ENCODE measurements around the gene RIT2.

Gene RIT2

DNA sequence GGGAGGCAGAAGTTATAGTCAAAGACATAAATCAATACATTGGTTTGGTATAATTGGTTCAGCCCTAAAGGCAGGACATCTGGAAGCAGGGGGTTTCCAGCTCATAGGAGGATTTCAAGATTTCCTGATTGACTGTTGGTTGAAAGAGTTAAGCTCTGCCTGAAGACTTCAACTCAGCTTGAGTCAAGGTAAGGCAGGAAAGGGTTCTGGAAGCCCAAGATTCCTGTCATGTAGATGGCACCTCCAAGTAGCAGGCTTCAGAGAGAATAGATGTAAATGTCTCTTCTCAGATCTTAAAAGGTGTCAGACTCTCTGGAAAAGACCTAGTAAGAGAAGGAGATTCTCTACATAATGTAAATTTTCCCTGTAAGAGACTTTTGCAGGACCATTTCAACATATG, 335.3 kb downstream of the RIT2 start:
- H3K36me3 ChIP-seq (ENCODE audit: insufficient read depth, low read depth, low read length): no peaks in the 10 kb centered on the region
- no peak overlapping the region for H3K4me3 ChIP-seq (ENCODE audit: low read length)
- H3K9me3 ChIP-seq (ENCODE audit: insufficient read depth, low read depth, low read length): no peaks in the 10 kb centered on the region
- H3K4me1 ChIP-seq (ENCODE audit: insufficient read depth, low read length): peaks cover 29% of the 10 kb centered on the region
- H3K27ac ChIP-seq (ENCODE audit: low read length): no peak overlapping the region
- no peak overlapping the region for H3K9ac ChIP-seq (ENCODE audit: low read depth, low read length)
- no peaks in the 10 kb centered on the region for H3K27me3 ChIP-seq (ENCODE audit: insufficient read depth, low read length)

DNA sequence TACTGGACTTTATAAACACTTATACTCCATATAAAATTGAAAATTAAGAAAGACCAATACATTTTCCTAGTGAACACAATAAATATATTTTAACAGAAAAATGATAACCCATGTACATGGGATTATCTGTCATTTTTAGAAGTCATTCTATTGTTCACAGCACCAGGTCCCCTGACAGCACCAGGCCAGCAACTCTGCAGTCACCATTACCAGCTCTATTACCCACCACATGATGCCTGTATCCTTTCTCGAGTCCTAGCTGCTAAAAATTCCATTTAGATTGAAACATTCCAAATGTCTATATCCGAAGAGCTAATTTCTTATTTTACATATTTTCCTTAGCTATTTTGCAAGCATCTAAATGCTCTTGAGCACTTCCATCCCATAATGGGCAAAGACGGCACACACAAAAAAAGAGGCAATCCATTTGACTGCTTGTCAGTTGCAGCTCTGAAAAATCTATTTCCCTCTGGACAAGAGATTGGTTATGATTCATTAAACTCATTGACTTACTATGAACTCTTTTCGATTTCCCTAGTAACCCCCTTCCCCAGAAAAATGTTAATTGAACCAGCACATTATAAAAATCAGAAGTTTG, 336.9 kb downstream of the RIT2 start:
- Histone ChIP-seq H3K4me1 (ENCODE audit: insufficient read depth, low read length) (peaks cover 29% of the 10 kb centered on the region), H3K9ac (ENCODE audit: low read depth, low read length) (no peak overlapping the region), H3K36me3 (ENCODE audit: insufficient read depth, low read depth, low read length) (no peaks in the 10 kb centered on the region), H3K9me3 (ENCODE audit: insufficient read depth, low read depth, low read length) (no peaks in the 10 kb centered on the region), H3K27me3 (ENCODE audit: insufficient read depth, low read length) (no peaks in the 10 kb centered on the region), H3K4me3 (ENCODE audit: low read length) (no peak overlapping the region), H3K27ac (ENCODE audit: low read length) (no peak overlapping the region)

- H3K4me3 ChIP-seq (ENCODE audit: low read length): no peak overlapping the region
- no peaks in the 10 kb centered on the region for H3K9me3 ChIP-seq (ENCODE audit: insufficient read depth, low read depth, low read length)
- peaks cover 29% of the 10 kb centered on the region for H3K4me1 ChIP-seq (ENCODE audit: insufficient read depth, low read length)
- no peaks in the 10 kb centered on the region for H3K36me3 ChIP-seq (ENCODE audit: insufficient read depth, low read depth, low read length)
- no peak overlapping the region for H3K27ac ChIP-seq (ENCODE audit: low read length)
- no peak overlapping the region for H3K9ac ChIP-seq (ENCODE audit: low read depth, low read length)
- no peaks in the 10 kb centered on the region for H3K27me3 ChIP-seq (ENCODE audit: insufficient read depth, low read length)
Measured at GRCh38 chr18:42778024-42778423, 337.5 kb downstream of the RIT2 start.

DNA sequence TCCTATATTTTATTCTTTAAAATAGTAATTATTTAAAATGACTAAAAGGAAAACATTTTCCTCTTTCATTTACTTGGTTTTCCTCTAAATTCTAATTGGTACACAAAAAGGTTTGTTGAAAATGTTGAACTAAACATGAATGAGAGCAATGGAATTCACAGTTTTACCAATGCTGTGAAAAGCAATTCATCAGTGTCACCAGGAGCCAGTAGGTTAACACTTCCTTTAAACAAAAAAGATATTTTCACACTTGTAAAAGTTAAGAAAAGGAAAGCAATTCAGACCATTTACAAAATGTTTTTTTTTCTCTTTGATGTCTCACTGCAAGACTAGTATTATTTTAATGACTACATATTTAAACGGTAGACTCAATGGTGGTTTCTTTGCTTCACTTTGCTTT, 341.6 kb downstream of the RIT2 start:
- Histone ChIP-seq H3K9me3 (ENCODE audit: insufficient read depth, low read depth, low read length) (no peaks in the 10 kb centered on the region), H3K4me1 (ENCODE audit: insufficient read depth, low read length) (peaks cover 12% of the 10 kb centered on the region), H3K27ac (ENCODE audit: low read length) (no peak overlapping the region), H3K27me3 (ENCODE audit: insufficient read depth, low read length) (no peaks in the 10 kb centered on the region), H3K36me3 (ENCODE audit: insufficient read depth, low read depth, low read length) (no peaks in the 10 kb centered on the region), H3K9ac (ENCODE audit: low read depth, low read length) (no peak overlapping the region), H3K4me3 (ENCODE audit: low read length) (no peak overlapping the region)

GRCh38 chr18:42771936-42772335, 343.5 kb downstream of the RIT2 start:
- Histone ChIP-seq H3K36me3 (ENCODE audit: insufficient read depth, low read depth, low read length) (no peaks in the 10 kb centered on the region), H3K27me3 (ENCODE audit: insufficient read depth, low read length) (no peaks in the 10 kb centered on the region), H3K9me3 (ENCODE audit: insufficient read depth, low read depth, low read length) (peaks cover 8% of the 10 kb centered on the region), H3K4me1 (ENCODE audit: insufficient read depth, low read length) (no peaks in the 10 kb centered on the region; the same call in 1 of the 2 replicates), H3K27ac (ENCODE audit: low read length) (no peak overlapping the region), H3K9ac (ENCODE audit: low read depth, low read length) (no peak overlapping the region), H3K4me3 (ENCODE audit: low read length) (no peak overlapping the region)

DNA sequence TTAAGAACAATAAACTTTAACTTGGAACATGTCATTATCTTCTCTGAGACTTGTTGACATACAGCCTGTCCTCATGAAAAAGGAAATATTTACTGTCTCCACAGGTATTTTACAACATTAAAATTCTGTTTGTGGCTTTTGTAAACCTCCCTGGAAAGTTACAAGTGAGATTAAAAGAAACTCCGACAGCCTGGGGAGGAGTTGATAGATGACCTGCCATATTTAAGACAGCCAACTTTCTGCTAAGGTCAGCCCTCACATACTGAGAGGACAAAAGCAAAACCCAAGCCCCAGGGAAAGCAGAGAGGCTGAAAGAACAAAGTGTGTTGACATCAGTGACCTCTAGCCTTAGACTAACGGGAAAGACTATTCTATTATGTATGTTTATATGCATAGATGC, 350.2 kb downstream of the RIT2 start:
- no peaks in the 10 kb centered on the region for H3K36me3 ChIP-seq (ENCODE audit: insufficient read depth, low read depth, low read length)
- H3K4me3 ChIP-seq (ENCODE audit: low read length): no peak overlapping the region
- peaks cover 5% of the 10 kb centered on the region; the same call in 1 of the 2 replicates for H3K4me1 ChIP-seq (ENCODE audit: insufficient read depth, low read length)
- H3K27ac ChIP-seq (ENCODE audit: low read length): no peak overlapping the region
- peaks cover 15% of the 10 kb centered on the region for H3K9me3 ChIP-seq (ENCODE audit: insufficient read depth, low read depth, low read length)
- no peak overlapping the region for H3K9ac ChIP-seq (ENCODE audit: low read depth, low read length)
- no peaks in the 10 kb centered on the region for H3K27me3 ChIP-seq (ENCODE audit: insufficient read depth, low read length)

DNA sequence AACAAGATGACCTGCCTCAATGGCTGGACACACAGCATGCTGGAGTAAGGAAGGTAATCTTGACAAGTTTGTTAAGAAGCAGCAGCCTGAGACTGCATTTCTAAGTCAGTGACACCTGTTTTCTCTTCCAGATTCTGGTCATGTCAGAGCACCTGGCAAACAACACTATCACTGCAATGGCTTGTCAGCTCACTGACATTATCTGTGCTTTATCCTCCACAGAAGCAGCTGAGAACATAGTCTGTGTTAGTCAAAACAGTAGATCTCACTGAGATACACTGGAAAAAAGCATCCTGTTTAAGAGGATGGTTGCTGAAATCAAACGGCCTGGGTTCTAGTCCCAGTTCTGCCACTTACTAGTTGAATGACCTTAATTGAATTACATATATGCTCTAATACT, 355.2 kb downstream of the RIT2 start:
- H3K4me1 ChIP-seq (ENCODE audit: insufficient read depth, low read length): peaks cover 5% of the 10 kb centered on the region; the same call in 1 of the 2 replicates
- H3K27ac ChIP-seq (ENCODE audit: low read length): no peak overlapping the region
- no peaks in the 10 kb centered on the region for H3K27me3 ChIP-seq (ENCODE audit: insufficient read depth, low read length)
- H3K9me3 ChIP-seq (ENCODE audit: insufficient read depth, low read depth, low read length): no peaks in the 10 kb centered on the region
- H3K36me3 ChIP-seq (ENCODE audit: insufficient read depth, low read depth, low read length): no peaks in the 10 kb centered on the region
- no peak overlapping the region for H3K4me3 ChIP-seq (ENCODE audit: low read length)
- H3K9ac ChIP-seq (ENCODE audit: low read depth, low read length): no peak overlapping the region

GRCh38 chr18:42758852-42759251, 356.6 kb downstream of the RIT2 start:
- H3K36me3 ChIP-seq (ENCODE audit: insufficient read depth, low read depth, low read length): no peaks in the 10 kb centered on the region
- no peak overlapping the region for H3K9ac ChIP-seq (ENCODE audit: low read depth, low read length)
- no peaks in the 10 kb centered on the region for H3K9me3 ChIP-seq (ENCODE audit: insufficient read depth, low read depth, low read length)
- H3K4me1 ChIP-seq (ENCODE audit: insufficient read depth, low read length): no peaks in the 10 kb centered on the region
- H3K27me3 ChIP-seq (ENCODE audit: insufficient read depth, low read length): no peaks in the 10 kb centered on the region
- H3K27ac ChIP-seq (ENCODE audit: low read length): no peak overlapping the region
- no peak overlapping the region for H3K4me3 ChIP-seq (ENCODE audit: low read length)

DNA sequence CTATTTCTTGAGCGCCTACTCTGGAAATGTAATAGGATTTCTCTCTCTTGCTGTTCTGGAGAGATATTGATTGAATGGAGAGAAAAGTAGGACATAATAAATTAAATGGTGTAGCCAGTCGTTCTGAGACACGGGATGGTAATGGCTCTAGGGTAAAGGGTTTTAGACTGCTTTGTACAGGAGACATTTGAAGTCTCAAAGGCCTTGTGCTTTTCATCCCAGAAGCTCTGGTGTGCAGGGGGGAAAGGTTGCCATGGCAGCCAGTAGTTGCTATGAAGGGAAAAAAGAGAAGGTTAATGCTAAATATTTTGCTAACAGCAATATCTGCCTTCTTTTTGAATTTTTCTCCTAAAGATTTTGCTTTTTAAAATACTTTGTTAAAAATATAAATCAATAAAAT, 359.3 kb downstream of the RIT2 start:
- H3K4me1 ChIP-seq (ENCODE audit: insufficient read depth, low read length): no peaks in the 10 kb centered on the region
- H3K9me3 ChIP-seq (ENCODE audit: insufficient read depth, low read depth, low read length): no peaks in the 10 kb centered on the region
- no peaks in the 10 kb centered on the region for H3K27me3 ChIP-seq (ENCODE audit: insufficient read depth, low read length)
- no peak overlapping the region for H3K9ac ChIP-seq (ENCODE audit: low read depth, low read length)
- no peaks in the 10 kb centered on the region for H3K36me3 ChIP-seq (ENCODE audit: insufficient read depth, low read depth, low read length)
- H3K27ac ChIP-seq (ENCODE audit: low read length): no peak overlapping the region
- no peak overlapping the region for H3K4me3 ChIP-seq (ENCODE audit: low read length)

DNA sequence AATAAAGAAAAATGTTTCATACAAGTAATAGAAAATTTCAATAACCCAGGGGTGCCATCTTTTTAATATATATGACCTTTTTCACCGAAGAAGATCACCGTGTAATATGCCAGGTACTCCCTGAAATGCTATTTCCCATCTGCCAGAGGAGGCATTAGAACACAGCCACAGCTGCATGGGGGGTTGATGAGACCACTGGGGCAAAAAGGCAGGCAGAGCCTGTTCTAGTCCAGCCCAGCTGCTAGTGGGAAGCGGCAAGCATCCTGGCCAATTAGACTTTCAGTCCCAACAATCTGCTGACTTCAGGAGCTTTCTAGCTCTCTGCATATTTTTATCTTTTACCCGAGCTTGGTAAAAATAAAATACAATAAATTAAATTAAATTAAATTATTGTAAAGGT, 362.6 kb downstream of the RIT2 start:
- Histone ChIP-seq H3K4me1 (ENCODE audit: insufficient read depth, low read length) (no peaks in the 10 kb centered on the region), H3K9me3 (ENCODE audit: insufficient read depth, low read depth, low read length) (no peaks in the 10 kb centered on the region), H3K27ac (ENCODE audit: low read length) (no peak overlapping the region), H3K9ac (ENCODE audit: low read depth, low read length) (no peak overlapping the region), H3K27me3 (ENCODE audit: insufficient read depth, low read length) (no peaks in the 10 kb centered on the region), H3K4me3 (ENCODE audit: low read length) (no peak overlapping the region), H3K36me3 (ENCODE audit: insufficient read depth, low read depth, low read length) (no peaks in the 10 kb centered on the region)

DNA sequence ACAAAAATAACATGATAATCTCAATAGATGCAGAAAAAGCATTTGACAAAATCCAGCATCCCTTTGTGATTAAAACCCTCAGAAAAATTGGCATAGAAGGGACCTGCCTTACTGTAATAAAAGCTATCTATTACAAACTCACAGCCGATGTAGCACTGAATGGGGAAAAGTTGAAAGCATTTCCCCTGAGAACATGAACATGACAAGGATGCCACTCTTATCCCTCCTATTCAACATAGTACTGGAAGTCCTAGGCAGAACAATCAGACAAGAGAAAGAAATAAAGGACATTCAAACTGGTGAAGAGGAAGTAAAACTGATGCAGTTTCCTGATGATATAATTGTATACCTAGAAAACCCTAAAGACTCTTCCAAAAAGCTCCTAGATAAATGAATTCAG, 368.7 kb downstream of the RIT2 start:
- H3K9me3 ChIP-seq (ENCODE audit: insufficient read depth, low read depth, low read length): no peaks in the 10 kb centered on the region
- H3K9ac ChIP-seq (ENCODE audit: low read depth, low read length): no peak overlapping the region; the same call in 1 of the 2 replicates
- H3K36me3 ChIP-seq (ENCODE audit: insufficient read depth, low read depth, low read length): no peaks in the 10 kb centered on the region
- H3K27ac ChIP-seq (ENCODE audit: low read length): no peak overlapping the region
- H3K4me3 ChIP-seq (ENCODE audit: low read length): no peak overlapping the region
- H3K27me3 ChIP-seq (ENCODE audit: insufficient read depth, low read length): no peaks in the 10 kb centered on the region
- H3K4me1 ChIP-seq (ENCODE audit: insufficient read depth, low read length): peaks cover 44% of the 10 kb centered on the region

DNA sequence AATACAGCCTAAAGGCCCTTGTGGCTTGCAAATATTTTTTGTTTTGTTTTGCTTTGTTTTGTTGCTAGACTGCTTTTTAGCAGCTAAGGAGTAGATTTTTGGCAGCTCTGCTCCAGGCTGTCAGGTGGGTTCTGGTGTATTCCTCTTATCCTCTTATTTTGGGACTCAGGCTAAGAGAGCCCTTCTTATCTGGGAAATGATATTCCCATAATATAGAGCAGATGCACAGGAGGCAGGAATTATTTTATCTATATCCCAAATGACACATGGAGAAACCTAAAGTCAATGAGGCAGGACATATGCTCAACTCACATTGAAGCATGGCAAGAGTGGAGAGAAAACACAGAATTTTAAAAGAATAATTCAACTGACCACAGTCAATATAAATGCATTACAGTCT, 369.6 kb downstream of the RIT2 start:
- H3K9me3 ChIP-seq (ENCODE audit: insufficient read depth, low read depth, low read length): no peaks in the 10 kb centered on the region
- peaks cover 49% of the 10 kb centered on the region for H3K4me1 ChIP-seq (ENCODE audit: insufficient read depth, low read length)
- peak overlapping the region; percentile 37 for H3K27ac ChIP-seq (ENCODE audit: low read length)
- no peaks in the 10 kb centered on the region for H3K27me3 ChIP-seq (ENCODE audit: insufficient read depth, low read length)
- no peak overlapping the region for H3K4me3 ChIP-seq (ENCODE audit: low read length)
- H3K9ac ChIP-seq (ENCODE audit: low read depth, low read length): peak overlapping the region; percentile 27; the same call in 1 of the 2 replicates
- no peaks in the 10 kb centered on the region for H3K36me3 ChIP-seq (ENCODE audit: insufficient read depth, low read depth, low read length)
